CD14-positive monocyte (primary cell): ENCODE data around the gene POLR3GL. TPM values are rescaled to one million over a fixed set of nuclear protein-coding genes. Genes with fewer than 3 reads are reported as not detected.
A peak's percentile ranks its signal among the peaks of the same experiment; 100 is the strongest.

ENCODE experiments used
- DNase-seq, 3 donors: peaks; one replicate each; pipeline ENCODE4 v3.0.0-alpha.2; 2011 to 2022
- H2AFZ ChIP-seq: 2 replicates; pipeline ENCODE4 v1.6.0; 2012; ENCODE audit warnings: mild to moderate bottlenecking, low read depth, low read length, inconsistent platforms; ENCODE audit not compliant: insufficient read depth, poor library complexity, severe bottlenecking
- H3K27ac ChIP-seq, 2 donors: 1 replicate in 1 of 2; 2 replicates in 1 of 2; pipeline ENCODE4 v1.5.1; 2012 to 2013; ENCODE audit warnings: low read length in 2 of 2, control low read depth in 1 of 2, inconsistent platforms in 1 of 2, low read depth in 1 of 2, mild to moderate bottlenecking in 1 of 2
- H3K27me3 ChIP-seq, 2 donors: one replicate each; pipeline versions ENCODE4 v1.6.0 to v1.6.1; 2011 to 2013; ENCODE audit warnings: low read length in 2 of 2; ENCODE audit not compliant: control insufficient read depth in 2 of 2, insufficient read depth in 2 of 2
- H3K36me3 ChIP-seq, 2 donors: replicated peaks in 1 of 2; 1 replicate in 1 of 2; 2 replicates in 1 of 2; pipeline versions ENCODE4 v1.5.1 to v1.6.1; 2012 to 2013; ENCODE audit warnings: low read length in 2 of 2, control low read depth in 1 of 2, inconsistent platforms in 1 of 2, mild to moderate bottlenecking in 1 of 2; ENCODE audit not compliant: insufficient read depth in 2 of 2, control insufficient read depth in 1 of 2
- H3K4me1 ChIP-seq, 2 donors: 1 replicate in 1 of 2; 2 replicates in 1 of 2; pipeline versions ENCODE4 v1.5.1 to v1.6.1; 2012 to 2013; ENCODE audit warnings: low read length in 2 of 2, control low read depth in 1 of 2, inconsistent platforms in 1 of 2, mild to moderate bottlenecking in 1 of 2, moderate library complexity in 1 of 2; ENCODE audit not compliant: insufficient read depth in 2 of 2, control insufficient read depth in 1 of 2
- H3K4me2 ChIP-seq: replicated peaks from 2 replicates; pipeline ENCODE3; 2012; ENCODE audit warnings: low read length, moderate library complexity, mild to moderate bottlenecking; ENCODE audit not compliant: poor library complexity, severe bottlenecking; ENCODE audit errors: extremely low read depth
- H3K4me3 ChIP-seq, 3 experiments: fragments of 200-600 bp in 1 of 3; sonication (generic) in 1 of 3; replicated peaks in 1 of 3; 1 replicate in 2 of 3; 2 replicates in 1 of 3; pipeline ENCODE4 v1.5.1; 2011 to 2013; ENCODE audit warnings: low read length in 3 of 3, mild to moderate bottlenecking in 3 of 3, control low read depth in 2 of 3, low read depth in 2 of 3, inconsistent platforms in 1 of 3, moderate library complexity in 1 of 3
- H3K79me2 ChIP-seq: 2 replicates; pipeline ENCODE4 v1.6.0; 2012; ENCODE audit warnings: mild to moderate bottlenecking, control low read depth, inconsistent platforms, low read length, moderate library complexity; ENCODE audit not compliant: insufficient read depth
- H3K9ac ChIP-seq: 2 replicates; pipeline ENCODE4 v1.6.0; 2017; ENCODE audit warnings: low read length, mild to moderate bottlenecking; ENCODE audit not compliant: insufficient read depth, poor library complexity, severe bottlenecking
- H3K9me3 ChIP-seq, 2 donors: replicated peaks in 1 of 2; 1 replicate in 1 of 2; 2 replicates in 1 of 2; pipeline versions ENCODE4 v1.5.1 to v1.6.1; 2012 to 2013; ENCODE audit warnings: low read length in 2 of 2, control low read depth in 1 of 2; ENCODE audit not compliant: control insufficient read depth in 1 of 2, insufficient read depth in 1 of 2
- H4K20me1 ChIP-seq: 2 replicates; pipeline ENCODE4 v1.6.0; 2012; ENCODE audit warnings: mild to moderate bottlenecking, low read length, control low read depth, moderate library complexity; ENCODE audit not compliant: insufficient read depth
- H3K27ac Mint-ChIP-seq, 7 donors: one replicate each; pipeline ENCODE4 v1.8.0; 2020; ENCODE audit warnings: mild to moderate bottlenecking in 7 of 7, mixed read lengths in 7 of 7, moderate library complexity in 6 of 7, inconsistent platforms in 2 of 7
- H3K27me3 Mint-ChIP-seq, 3 donors: one replicate each; pipeline ENCODE4 v1.8.0; 2021 to 2022; ENCODE audit warnings: low read depth in 3 of 3, mild to moderate bottlenecking in 3 of 3, mixed read lengths in 3 of 3, moderate library complexity in 3 of 3, inconsistent platforms in 1 of 3
- H3K36me3 Mint-ChIP-seq, 2 donors: one replicate each; pipeline ENCODE4 v1.8.0; 2020; ENCODE audit warnings: mixed read lengths in 2 of 2, inconsistent platforms in 1 of 2, mild to moderate bottlenecking in 1 of 2
- H3K4me1 Mint-ChIP-seq: one replicate; pipeline ENCODE4 v1.8.0; 2020; ENCODE audit warnings: mild to moderate bottlenecking, mixed read lengths
- H3K4me3 Mint-ChIP-seq, 2 donors: one replicate each; pipeline ENCODE4 v1.8.0; 2020; ENCODE audit warnings: mild to moderate bottlenecking in 2 of 2, mixed read lengths in 2 of 2, moderate library complexity in 1 of 2
- H3K9me3 Mint-ChIP-seq, 7 donors: one replicate each; pipeline ENCODE4 v1.8.0; 2020 to 2022; ENCODE audit warnings: mixed read lengths in 7 of 7, mild to moderate bottlenecking in 6 of 7, moderate library complexity in 6 of 7, inconsistent platforms in 2 of 7
- WGBS: methylation state at CpG from one replicate; pipeline ENCODE4 v1.1.5; 2013; ENCODE audit warnings: missing lambda C conversion rate; ENCODE audit not compliant: insufficient coverage; 5-methylcytosine and 5-hydroxymethylcytosine counted together
- intact Hi-C, 2 donors: fragments of 100-400 bp; cut with micrococcal nuclease; formaldehyde crosslinking; loops; one replicate each; pipeline versions ENCODE4 v1.15.0 to v1.15.1; 2023
- polyA plus RNA-seq, 3 donors: library from polyadenylated mRNA; depleted of rRNA in 1 of 3; unstranded in 2 of 3; stranded (reverse) in 1 of 3; fragments of 300-500 nt in 2 of 3; fragments of >200 nt in 1 of 3; fragmentation: Illumina TruSeq in 2 of 3; gene quantifications; 1 replicate in 2 of 3; 2 replicates in 1 of 3; pipeline ENCODE4 v1.2.3, GENCODE V29; 2012 to 2021
- TF ChIP-seq, protein P1 (sequence below): fragments of 200-600 bp; IDR thresholded peaks from one replicate; pipeline ENCODE4 v1.8.0; 2022; ENCODE audit warnings: antibody characterized with exemption, mild to moderate bottlenecking

POLR3GL gene
- polyA plus RNA-seq, 3 donors, result 11.6 to 39.0 (median 36.2) TPM

DNA sequence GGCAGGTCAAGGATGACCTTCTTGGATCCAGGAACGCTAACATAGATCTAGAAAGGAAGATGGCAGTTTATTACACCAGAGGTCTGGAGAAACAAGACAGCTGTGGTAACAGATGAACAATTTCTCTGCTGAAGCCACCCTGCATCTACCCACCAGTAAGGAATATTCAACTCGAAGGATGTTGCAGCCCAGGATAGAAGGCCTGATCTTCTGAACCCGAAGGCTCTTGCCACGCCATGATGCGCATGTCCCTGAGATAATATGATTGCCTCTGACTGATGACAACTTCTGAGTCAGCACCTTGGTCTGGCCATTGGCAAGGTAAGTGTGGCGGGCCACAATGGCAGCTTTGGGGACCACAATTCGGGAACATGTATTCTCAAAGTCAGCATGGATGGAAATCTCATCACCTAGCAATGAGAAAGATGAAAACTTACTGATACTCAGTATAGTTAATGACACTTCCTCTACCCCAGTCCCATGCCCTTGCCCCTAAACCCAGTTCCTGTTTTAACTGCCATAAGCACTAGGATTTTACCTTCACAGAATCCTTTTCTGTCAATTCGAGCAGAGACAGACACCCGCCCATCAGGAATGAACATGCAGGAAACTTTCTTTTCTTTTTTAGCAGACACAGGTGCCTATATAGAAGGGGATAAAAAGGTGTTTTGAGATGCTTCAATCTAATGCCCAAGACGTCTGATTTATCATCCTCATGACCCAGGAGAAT is 30.1 kb downstream of the POLR3GL start:
- TF ChIP-seq, protein P1, sequence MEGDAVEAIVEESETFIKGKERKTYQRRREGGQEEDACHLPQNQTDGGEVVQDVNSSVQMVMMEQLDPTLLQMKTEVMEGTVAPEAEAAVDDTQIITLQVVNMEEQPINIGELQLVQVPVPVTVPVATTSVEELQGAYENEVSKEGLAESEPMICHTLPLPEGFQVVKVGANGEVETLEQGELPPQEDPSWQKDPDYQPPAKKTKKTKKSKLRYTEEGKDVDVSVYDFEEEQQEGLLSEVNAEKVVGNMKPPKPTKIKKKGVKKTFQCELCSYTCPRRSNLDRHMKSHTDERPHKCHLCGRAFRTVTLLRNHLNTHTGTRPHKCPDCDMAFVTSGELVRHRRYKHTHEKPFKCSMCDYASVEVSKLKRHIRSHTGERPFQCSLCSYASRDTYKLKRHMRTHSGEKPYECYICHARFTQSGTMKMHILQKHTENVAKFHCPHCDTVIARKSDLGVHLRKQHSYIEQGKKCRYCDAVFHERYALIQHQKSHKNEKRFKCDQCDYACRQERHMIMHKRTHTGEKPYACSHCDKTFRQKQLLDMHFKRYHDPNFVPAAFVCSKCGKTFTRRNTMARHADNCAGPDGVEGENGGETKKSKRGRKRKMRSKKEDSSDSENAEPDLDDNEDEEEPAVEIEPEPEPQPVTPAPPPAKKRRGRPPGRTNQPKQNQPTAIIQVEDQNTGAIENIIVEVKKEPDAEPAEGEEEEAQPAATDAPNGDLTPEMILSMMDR, result no peak
- no peaks in the 10 kb centered on the region for H3K27me3 ChIP-seq
- H3K9ac ChIP-seq, result peak overlapping the region; percentile 78
- Mint-ChIP-seq H3K27me3 (peaks cover 0 to 3% (median 0%) of the 10 kb centered on the region in 3 donors), H3K27ac (peak overlapping the region; percentile 78 to 99 (median 94)), H3K36me3 (peaks cover 42 to 45% of the 10 kb centered on the region in 2 donors), H3K4me1 (peaks cover 67% of the 10 kb centered on the region), H3K9me3 (peaks cover 0 to 12% (median 2%) of the 10 kb centered on the region in 7 donors), H3K4me3 (peak overlapping the region; percentile 99 to 100)
- intact Hi-C loops, result loop anchor here in 1 of 2 donors (5.0 kb wide), 1 partner anchor 32 kb away; the partner anchor contains the start of genes ANKRD34A and POLR3GL
- 1% methylated on average over 6 of the region's 10 CpGs for whole genome bisulfite sequencing
- H3K4me3 ChIP-seq, result peak overlapping the region; percentile 87 to 100 (median 99)
- peak overlapping the region; percentile 97 for H3K4me2 ChIP-seq
- DNase-seq, result peak in 2 of 3 donors; percentile 45 to 56
- peaks cover 79% of the 10 kb centered on the region for H3K79me2 ChIP-seq
- peaks cover 65% of the 10 kb centered on the region for H4K20me1 ChIP-seq
- H3K4me1 ChIP-seq, result peaks cover 35 to 48% of the 10 kb centered on the region in 2 donors
- peaks cover 41 to 43% of the 10 kb centered on the region in 2 donors for H3K36me3 ChIP-seq
- H3K27ac ChIP-seq, result peak overlapping the region; percentile 61 to 78
- no peak overlapping the region for H2AFZ ChIP-seq
- no peaks in the 10 kb centered on the region for H3K9me3 ChIP-seq

DNA sequence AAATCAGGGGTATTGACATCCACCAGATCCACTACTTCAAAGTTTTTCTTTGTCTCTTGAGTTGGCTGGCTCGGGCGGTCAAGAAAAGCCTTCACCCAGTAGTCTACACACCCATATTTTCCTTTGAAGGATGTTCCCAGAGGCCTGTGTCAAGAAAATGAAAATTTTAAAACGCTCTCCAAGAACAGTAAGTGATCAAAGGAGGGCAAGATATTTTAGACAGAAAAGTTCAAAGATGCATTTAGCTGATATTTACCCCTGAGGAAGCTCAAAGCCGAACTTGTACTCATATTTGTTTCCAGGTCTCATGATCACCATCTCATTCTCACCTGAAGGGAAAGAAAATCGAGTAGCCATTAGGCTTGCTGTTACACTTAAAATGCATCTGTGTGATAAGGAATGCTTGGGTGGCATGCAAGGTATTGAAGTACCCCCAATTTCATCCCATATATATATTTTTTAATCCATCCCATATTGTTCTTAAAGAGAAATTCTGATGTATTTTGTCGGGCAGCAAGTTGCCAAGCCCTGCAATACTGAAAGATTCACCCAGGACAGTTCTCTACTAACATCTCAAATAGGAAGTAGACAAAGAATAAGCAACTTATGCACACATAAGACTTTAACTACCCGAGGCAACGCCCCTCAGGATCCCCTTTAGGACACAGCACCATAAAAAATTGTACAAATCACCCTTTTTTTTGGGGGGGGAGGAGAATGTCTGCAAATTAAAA is 30.8 kb downstream of the POLR3GL start:
- no peaks in the 10 kb centered on the region for H3K27me3 ChIP-seq
- no peak overlapping the region for H2AFZ ChIP-seq
- H3K9ac ChIP-seq, result peak overlapping the region; percentile 78
- Mint-ChIP-seq H3K4me1 (peaks cover 69% of the 10 kb centered on the region), H3K9me3 (peaks cover 0 to 12% (median 2%) of the 10 kb centered on the region in 7 donors), H3K36me3 (peaks cover 42 to 45% of the 10 kb centered on the region in 2 donors), H3K27ac (peak overlapping the region; percentile 93 to 99 (median 97)), H3K4me3 (peak overlapping the region; percentile 99 to 100), H3K27me3 (peaks cover 0 to 3% (median 0%) of the 10 kb centered on the region in 3 donors)
- H3K36me3 ChIP-seq, result peaks cover 41 to 43% of the 10 kb centered on the region in 2 donors
- intact Hi-C loops, result loop anchor here in 1 of 2 donors (5.0 kb wide), 1 partner anchor 33 kb away; the partner anchor contains the start of genes ANKRD34A and POLR3GL
- TF ChIP-seq, protein P1, result no peak
- peaks cover 43 to 56% of the 10 kb centered on the region in 2 donors for H3K4me1 ChIP-seq
- H4K20me1 ChIP-seq, result peaks cover 61% of the 10 kb centered on the region
- peak overlapping the region; percentile 87 to 100 (median 99) for H3K4me3 ChIP-seq
- no peak for DNase-seq
- peaks cover 81% of the 10 kb centered on the region for H3K79me2 ChIP-seq
- no peaks in the 10 kb centered on the region for H3K9me3 ChIP-seq
- peak overlapping the region; percentile 97 for H3K4me2 ChIP-seq
- WGBS, result no CpG with 5 or more reads among the region's 8 CpGs
- peak overlapping the region; percentile 78 to 84 for H3K27ac ChIP-seq
